GM21360 (cell line): ENCODE measurements around the gene BLVRA.
"Not testable (repeated sequence)": the region's sequence is repeated elsewhere in the genome, so short reads cannot be mapped to it uniquely, and the experiment has no call there.

Experiments used
- ATAC-seq: cut with Tn5 transposase; IDR thresholded peaks from one replicate; pipeline ENCODE4 v1.9.1; 2021; ENCODE audit warnings: mild to moderate bottlenecking, moderate library complexity; ENCODE audit not compliant: unreplicated experiment

The BLVRA gene

GRCh38 chr7:43799605-43800004 lies 41.1 kb downstream of the BLVRA start:
- ATAC-seq: no peak

GRCh38 chr7:43803865-43804264 lies 45.4 kb downstream of the BLVRA start:
- no peak for ATAC-seq

DNA sequence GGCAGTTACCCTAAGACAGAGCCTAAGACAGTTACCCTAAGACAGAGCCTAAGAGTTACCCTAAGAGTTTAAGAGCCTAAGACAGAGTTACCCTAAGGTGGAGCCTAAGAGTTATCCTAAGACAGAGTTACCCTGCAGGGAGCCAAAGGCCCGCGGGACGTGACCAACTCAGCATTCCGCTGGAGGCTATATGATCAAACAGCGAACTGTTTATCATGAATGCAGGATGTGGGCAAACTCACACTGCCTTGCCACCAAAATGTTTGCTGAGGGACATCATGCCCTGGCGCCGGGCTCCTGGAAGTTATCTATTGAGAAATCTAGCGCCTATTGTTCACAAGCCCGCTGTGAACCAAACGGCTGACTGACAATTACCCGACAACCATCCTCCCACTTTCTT lies 49.9 kb downstream of the BLVRA start:
- ATAC-seq: no peak

DNA sequence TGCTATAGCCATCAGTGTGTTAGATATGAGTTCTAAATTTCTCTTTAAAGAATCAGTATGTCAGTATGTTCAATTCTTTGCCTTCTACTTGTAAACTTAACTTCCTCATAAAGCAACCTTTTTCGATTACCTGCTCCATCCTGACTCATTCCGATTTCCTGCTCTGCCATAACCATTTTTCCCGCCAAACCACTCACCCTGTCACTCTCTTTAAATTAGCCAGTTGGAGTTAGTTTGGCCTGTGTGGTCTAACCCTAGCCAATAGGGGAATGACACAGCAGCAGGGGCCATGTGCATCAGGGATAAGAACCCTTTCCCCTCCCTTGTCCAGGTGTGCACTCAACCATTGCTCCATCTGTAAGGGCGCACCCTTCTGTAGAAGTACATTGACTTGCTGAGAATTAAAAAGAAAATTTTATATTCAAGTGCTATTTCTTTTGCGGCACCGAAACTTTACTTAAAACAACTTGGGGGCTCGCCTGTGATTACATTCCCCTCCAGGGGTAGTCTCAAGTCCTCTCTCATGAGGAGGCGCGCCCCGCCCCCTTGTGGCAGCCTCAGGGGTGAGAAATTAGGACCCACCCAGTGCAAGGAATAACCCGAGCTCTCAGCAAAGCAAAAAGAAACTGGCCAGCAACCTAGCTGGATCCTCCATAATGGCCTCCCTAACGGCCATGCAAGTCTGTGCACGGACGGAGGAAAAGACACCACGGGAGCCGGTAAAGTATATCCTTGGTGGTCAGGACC lies 51.9 kb downstream of the BLVRA start:
- not testable (repeated sequence) for ATAC-seq

DNA sequence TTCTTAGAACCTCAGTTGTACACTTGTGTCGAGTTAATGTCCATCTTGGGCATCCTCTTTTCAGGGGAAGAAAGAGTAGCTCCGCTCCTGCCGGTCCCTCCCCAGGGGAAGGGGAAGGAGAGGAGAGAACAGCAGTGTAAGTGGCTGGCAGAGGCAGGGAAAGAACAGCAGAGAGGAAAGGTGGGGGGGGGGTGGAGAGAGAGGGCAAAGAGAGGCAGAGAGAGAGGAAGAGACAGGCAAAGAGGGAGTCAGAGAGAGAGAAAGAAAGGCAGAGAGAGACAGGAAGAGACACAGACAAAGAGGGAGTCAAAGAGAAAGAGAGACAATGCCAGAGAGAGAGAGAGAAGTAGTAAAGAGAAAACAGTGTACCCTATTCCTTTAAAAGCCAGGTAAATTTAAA lies 56.9 kb downstream of the BLVRA start:
- ATAC-seq: no peak

- not testable (repeated sequence) for ATAC-seq
These were observed 57.7 kb downstream of the BLVRA start for GRCh38 chr7:43816046-43816797.

DNA sequence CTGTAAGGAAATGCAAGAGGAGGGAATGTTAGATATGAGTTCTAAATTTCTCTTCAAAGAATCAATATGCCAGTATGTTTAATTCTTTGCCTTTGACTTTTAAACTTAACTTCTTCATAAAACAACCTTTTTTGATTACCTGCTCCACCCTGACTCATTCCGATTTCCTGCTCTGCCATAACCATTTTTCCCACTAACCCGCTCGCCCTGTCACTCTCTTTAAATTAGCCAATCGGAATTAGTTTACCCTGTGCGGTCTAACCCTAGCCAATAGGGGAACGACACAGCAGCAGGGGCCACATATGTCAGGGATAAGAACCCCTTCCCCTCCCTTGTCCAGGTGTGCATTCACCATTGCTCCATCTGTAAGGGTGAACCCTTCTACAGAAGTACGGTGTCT lies 64.9 kb downstream of the BLVRA start:
- not testable (repeated sequence) for ATAC-seq

DNA sequence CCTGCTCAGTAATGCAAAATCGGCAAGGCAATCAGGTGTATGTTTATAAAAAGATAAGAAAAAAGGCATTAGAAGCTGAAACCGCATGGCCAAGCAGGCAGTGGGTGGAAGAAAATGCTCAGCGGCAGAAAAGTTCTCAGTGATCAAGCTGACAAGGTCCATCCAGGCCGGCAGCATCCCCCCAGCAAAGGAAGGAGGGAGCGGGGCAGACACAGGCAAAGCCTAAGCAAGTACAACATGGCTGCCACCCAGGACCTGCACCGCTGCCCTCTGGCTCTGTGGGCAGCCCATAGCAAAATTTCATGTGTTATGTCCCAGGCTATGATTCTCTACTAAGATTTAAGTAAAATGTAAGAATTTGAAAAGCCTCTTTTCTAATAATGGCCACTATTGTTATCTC lies 65.5 kb downstream of the BLVRA start:
- ATAC-seq: no peak

DNA sequence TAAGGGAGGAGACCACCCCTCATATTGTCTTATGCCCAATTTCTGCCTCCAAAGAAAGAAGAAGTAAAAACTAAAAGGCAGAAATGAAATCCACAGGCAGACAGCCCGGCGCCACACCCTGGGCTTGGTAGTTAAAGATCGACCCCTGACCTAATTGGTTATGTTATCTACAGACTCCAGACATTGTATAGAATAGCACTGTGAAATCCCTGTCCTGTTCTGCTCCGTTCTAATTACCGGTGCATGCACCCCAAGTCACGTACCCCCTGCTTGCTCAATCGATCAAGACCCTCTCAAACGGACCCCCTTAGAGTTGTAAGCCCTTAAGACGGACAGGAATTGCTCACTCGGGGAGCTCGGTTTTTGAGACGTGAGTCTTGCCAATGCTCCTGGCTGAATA lies 66.0 kb downstream of the BLVRA start:
- ATAC-seq: not testable (repeated sequence)

- no peak for ATAC-seq
These were observed 66.5 kb downstream of the BLVRA start for GRCh38 chr7:43824963-43825362.

- no peak for ATAC-seq
These were observed 66.9 kb downstream of the BLVRA start for GRCh38 chr7:43825391-43825808.

GRCh38 chr7:43830917-43831316 lies 72.4 kb downstream of the BLVRA start:
- not testable (repeated sequence) for ATAC-seq

DNA sequence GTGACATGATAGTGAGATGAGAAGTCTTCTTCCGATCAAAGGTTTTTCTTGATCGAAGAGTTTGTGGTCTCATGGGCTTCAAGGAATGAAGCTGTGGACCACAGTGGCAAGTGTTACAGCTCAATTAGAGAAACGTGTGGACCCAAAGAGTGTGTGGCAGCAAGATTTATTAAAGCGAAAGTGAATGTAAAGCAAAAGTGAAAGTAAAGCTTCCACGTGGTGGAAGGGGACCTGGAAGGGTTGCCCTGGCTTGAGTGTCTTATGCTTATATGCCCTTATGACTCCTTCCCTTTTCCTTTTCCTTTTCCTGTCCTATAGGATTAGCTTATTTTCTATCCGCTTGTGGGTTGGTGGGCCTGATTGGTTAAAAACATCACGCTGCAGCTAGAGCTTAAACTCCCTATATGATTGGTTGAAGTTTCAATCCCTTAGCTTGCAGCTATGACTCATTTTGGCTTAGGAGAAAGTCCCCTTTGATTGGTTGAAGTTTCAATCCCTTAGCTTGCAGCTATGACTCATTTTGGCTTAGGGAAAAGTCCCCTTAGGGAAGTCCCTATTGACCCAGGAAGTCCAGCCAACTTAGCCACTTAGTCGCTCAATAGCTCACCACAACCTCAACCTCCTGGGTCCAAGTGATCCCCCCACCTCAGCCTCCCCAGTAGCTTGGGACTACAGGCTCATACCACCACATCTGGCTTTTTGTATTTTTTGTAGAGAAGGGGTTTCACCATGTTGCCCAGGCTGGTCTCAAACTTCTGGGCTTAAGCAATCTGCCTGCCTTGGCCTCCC lies 76.2 kb downstream of the BLVRA start:
- ATAC-seq: peak; percentile 42

GRCh38 chr7:43838201-43838658 lies 79.8 kb downstream of the BLVRA start:
- no peak for ATAC-seq

GRCh38 chr7:43843296-43843695 lies 84.8 kb downstream of the BLVRA start:
- no peak for ATAC-seq

DNA sequence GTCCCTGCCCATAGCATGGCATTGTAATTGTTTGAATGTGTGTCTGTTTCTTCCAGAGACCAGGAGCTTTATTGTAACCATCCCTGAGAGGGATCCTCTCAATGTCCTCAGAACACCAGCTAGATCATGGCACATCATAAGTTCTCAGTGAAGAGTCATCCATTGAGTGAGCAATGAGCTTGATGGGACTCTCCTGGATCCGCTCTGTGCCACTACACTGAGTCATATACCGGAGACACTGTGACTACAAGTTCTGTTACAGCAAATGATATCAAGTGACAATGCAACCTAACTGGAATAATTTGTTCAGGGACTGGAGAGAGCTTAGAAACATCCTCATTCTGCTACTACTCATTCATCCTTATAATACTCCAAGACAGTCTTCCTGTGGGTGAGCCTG lies 85.8 kb downstream of the BLVRA start:
- no peak for ATAC-seq

- no peak for ATAC-seq
These were observed 86.2 kb downstream of the BLVRA start for GRCh38 chr7:43844662-43845061.

DNA sequence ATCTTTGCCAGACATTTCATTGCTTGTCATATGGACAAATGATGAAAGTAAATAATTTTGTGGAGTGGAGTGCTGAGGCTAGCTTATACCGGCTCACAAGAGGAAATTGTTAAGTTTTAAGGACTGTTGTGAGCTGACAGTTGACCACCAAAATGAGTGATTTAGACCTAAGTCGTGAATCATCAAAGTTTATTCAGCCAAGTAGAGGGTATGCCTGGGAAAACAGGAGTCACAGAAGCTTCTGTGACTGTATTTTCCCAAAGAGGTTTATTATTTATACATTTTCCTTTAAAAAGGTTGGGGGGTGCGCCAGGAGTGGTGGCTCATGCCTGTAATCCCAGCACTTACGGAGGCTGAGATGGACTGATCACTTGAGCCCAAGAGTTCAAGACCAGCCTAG lies 89.0 kb downstream of the BLVRA start:
- no peak for ATAC-seq

- ATAC-seq: no peak
These were observed 90.6 kb downstream of the BLVRA start for GRCh38 chr7:43849047-43849446.

- no peak for ATAC-seq
These were observed 92.1 kb downstream of the BLVRA start for GRCh38 chr7:43850348-43851116.

GRCh38 chr7:43851805-43852204 lies 93.3 kb downstream of the BLVRA start:
- no peak for ATAC-seq
